HCT116 (cell line): ENCODE measurements around the gene ATP1A1. TPM values are rescaled to one million over a fixed set of nuclear protein-coding genes. Genes with fewer than 3 reads are reported as not detected.

Source experiments
- ATAC-seq: fragments of 200-7000 bp; cut with Tn5 transposase; 2 replicates; pipeline ENCODE4 v1.9.1; 2020; ENCODE audit warnings: mild to moderate bottlenecking, moderate library complexity
- BruUV-seq: library from RNA; stranded (reverse); fragments of 400-500 nt; replicated peaks from 2 replicates; lab custom pipeline; 2021; lab: Mats Ljungman, UMichigan
- CTCF ChIA-PET: fragments of 300-600 bp; sonication (Branson Sonifier 250); formaldehyde crosslinking; loops from one replicate; lab custom pipeline; 2021; ENCODE audit warnings: antibody characterized with exemption; lab: Charles Lee
- POLR2A ChIA-PET: fragments of 300-600, 350-600 bp; sonication (Branson Sonifier 250); formaldehyde crosslinking; loops from one replicate; lab custom pipeline; 2021; ENCODE audit warnings: antibody characterized with exemption; lab: Charles Lee
- RAD21 ChIA-PET, 2 experiments: fragments of 300-600 bp; sonication (Branson Sonifier 250); formaldehyde crosslinking; loops; one replicate each; lab custom pipeline; 2023; ENCODE audit warnings: low total read pairs in 2 of 2; ENCODE audit not compliant: uncharacterized antibody in 2 of 2, unreplicated experiment in 2 of 2, low non-redundant PET in 1 of 2; lab: Charles Lee
- DNase-seq: peaks from one replicate; pipeline ENCODE4 v3.0.0-alpha.2; 2010; ENCODE audit warnings: low read depth, low spot score
- H2AFZ ChIP-seq: fragments of 200-600 bp; shearing (Covaris generic), sonication (generic); 2 replicates; pipeline ENCODE4 v1.6.1; 2017; ENCODE audit warnings: low read depth, mixed run types, mixed read lengths, antibody characterized with exemption, low read length; ENCODE audit not compliant: poor library complexity, severe bottlenecking
- H3K27ac ChIP-seq: 2 replicates; pipeline ENCODE4 v1.5.1; 2012; ENCODE audit warnings: low read depth, low read length
- H3K27me3 ChIP-seq: fragments of 200-600 bp; sonication (generic); 2 replicates; pipeline ENCODE4 v1.6.1; 2016; ENCODE audit warnings: mixed run types, low read length, mixed read lengths; ENCODE audit not compliant: insufficient read depth
- H3K36me3 ChIP-seq, 2 experiments: fragments of 200-500 bp in 1 of 2; fragments of 200-600 bp in 1 of 2; sonication (Bioruptor generic) in 1 of 2; sonication (generic) in 1 of 2; 2 replicates each; pipeline versions ENCODE4 v1.5.1 to v1.6.1; 2014 to 2016; ENCODE audit warnings: low read length in 2 of 2, inconsistent platforms in 1 of 2, mixed read lengths in 1 of 2, mixed run types in 1 of 2; ENCODE audit not compliant: insufficient read depth in 2 of 2, control insufficient read depth in 1 of 2
- H3K4me1 ChIP-seq, 2 experiments: fragments of 200-600 bp in 1 of 2; sonication (generic) in 1 of 2; 2 replicates each; pipeline versions ENCODE4 v1.5.1 to v1.6.1; 2012 to 2017; ENCODE audit warnings: low read length in 2 of 2, inconsistent platforms in 1 of 2, mild to moderate bottlenecking in 1 of 2, mixed read lengths in 1 of 2, mixed run types in 1 of 2, moderate library complexity in 1 of 2; ENCODE audit not compliant: insufficient read depth in 2 of 2, control insufficient read depth in 1 of 2
- H3K4me2 ChIP-seq: fragments of 200-600 bp; sonication (generic); 2 replicates; pipeline ENCODE4 v1.6.1; 2017; ENCODE audit warnings: mixed run types, low read length, mixed read lengths
- H3K4me3 ChIP-seq, 2 experiments: fragments of 200-600 bp in 1 of 2; sonication (generic) in 1 of 2; replicated peaks in 1 of 2; 2 replicates each; pipeline ENCODE4 v1.5.1; 2011 to 2016; ENCODE audit warnings: low read length in 2 of 2, control low read depth in 1 of 2, low read depth in 1 of 2, mild to moderate bottlenecking in 1 of 2, mixed read lengths in 1 of 2, mixed run types in 1 of 2
- H3K79me2 ChIP-seq: fragments of 200-600 bp; sonication (generic); 2 replicates; pipeline ENCODE4 v1.6.1; 2017; ENCODE audit warnings: mild to moderate bottlenecking, mixed run types, low read length, moderate library complexity, mixed read lengths; ENCODE audit not compliant: insufficient read depth
- H3K9ac ChIP-seq: fragments of 200-600 bp; sonication (generic); 2 replicates; pipeline ENCODE4 v1.6.1; 2016; ENCODE audit warnings: low read length, mixed read lengths
- H3K9me2 ChIP-seq: fragments of 200-600 bp; sonication (generic), shearing (Covaris generic); 2 replicates; pipeline ENCODE4 v1.6.1; 2017; ENCODE audit warnings: mixed run types, mild to moderate bottlenecking, moderate library complexity; ENCODE audit not compliant: insufficient read depth
- H3K9me3 ChIP-seq, 2 experiments: fragments of 200-500 bp in 1 of 2; fragments of 200-600 bp in 1 of 2; sonication (Bioruptor generic) in 1 of 2; sonication (generic) in 1 of 2; 2 replicates each; pipeline ENCODE4 v1.6.1; 2014 to 2017; ENCODE audit warnings: low read length in 2 of 2, mixed read lengths in 2 of 2, inconsistent platforms in 1 of 2, low read depth in 1 of 2, mild to moderate bottlenecking in 1 of 2, mixed run types in 1 of 2, moderate library complexity in 1 of 2; ENCODE audit not compliant: control insufficient read depth in 1 of 2, insufficient read depth in 1 of 2
- H4K20me1 ChIP-seq: fragments of 200-600 bp; sonication (generic), shearing (Covaris generic); 2 replicates; pipeline ENCODE4 v1.6.1; 2017; ENCODE audit warnings: mixed run types, mild to moderate bottlenecking, moderate library complexity; ENCODE audit not compliant: insufficient read depth
- ATF3 ChIP-seq: IDR thresholded peaks from 2 replicates; pipeline ENCODE4 v1.6.1; 2012
- CTCF ChIP-seq, 3 experiments: fragments of 200-600 bp in 1 of 3; sonication (generic) in 1 of 3; IDR thresholded peaks in 2 of 3; conservative IDR thresholded peaks in 1 of 3; 2 replicates each; pipeline ENCODE4 v1.5.1; 2012 to 2017; ENCODE audit warnings: low read depth in 2 of 3, low read length in 2 of 3, antibody characterized with exemption in 1 of 3, borderline replicate concordance in 1 of 3, control low read depth in 1 of 3, mild to moderate bottlenecking in 1 of 3, mixed read lengths in 1 of 3, mixed run types in 1 of 3, moderate library complexity in 1 of 3; ENCODE audit not compliant: insufficient read depth in 1 of 3
- EZH2 ChIP-seq: fragments of 200-600 bp; sonication (generic); IDR thresholded peaks from 2 replicates; pipeline ENCODE4 v1.6.1; 2017; ENCODE audit warnings: antibody characterized with exemption, mixed run types
- POLR2A ChIP-seq: IDR thresholded peaks from 2 replicates; pipeline ENCODE4 v1.7.0; 2011; ENCODE audit warnings: borderline replicate concordance; ENCODE audit not compliant: insufficient read depth, insufficient read length; ENCODE audit errors: extremely low read depth
- RAD21 ChIP-seq: IDR thresholded peaks from 2 replicates; pipeline ENCODE4 v1.6.1; 2012; ENCODE audit warnings: low read depth, mild to moderate bottlenecking
- SP1 ChIP-seq: IDR thresholded peaks from 2 replicates; pipeline ENCODE4 v1.6.1; 2012; ENCODE audit warnings: low read depth
- TCF7L2 ChIP-seq: IDR thresholded peaks from 2 replicates; pipeline ENCODE4 v1.7.0; 2011; ENCODE audit warnings: borderline replicate concordance, inconsistent platforms; ENCODE audit not compliant: insufficient read depth, insufficient read length; ENCODE audit errors: extremely low read depth
- YY1 ChIP-seq: IDR thresholded peaks from 2 replicates; pipeline ENCODE4 v1.6.1; 2011; ENCODE audit warnings: low read length, low read depth, moderate library complexity, mild to moderate bottlenecking; ENCODE audit not compliant: insufficient replicate concordance; ENCODE audit errors: extremely low read depth
- ZBTB33 ChIP-seq: IDR thresholded peaks from 2 replicates; pipeline ENCODE4 v1.6.1; 2011; ENCODE audit warnings: mild to moderate bottlenecking, low read length, moderate library complexity; ENCODE audit not compliant: insufficient replicate concordance; ENCODE audit errors: extremely low read depth
- ZFX ChIP-seq: fragments of 450-650 bp; IDR thresholded peaks from 2 replicates; pipeline ENCODE4 v1.6.1; 2017
- ZNF274 ChIP-seq: fragments of 200-500 bp; sonication (Bioruptor generic); IDR thresholded peaks from 2 replicates; pipeline ENCODE4 v1.6.1; 2014; ENCODE audit warnings: mild to moderate bottlenecking, low read depth, low read length, inconsistent platforms
- intact Hi-C: fragments of 100-400 bp; cut with micrococcal nuclease; formaldehyde crosslinking; loops from 2 replicates; pipeline ENCODE4 v1.10.0; 2022
- total RNA-seq: library from RNA; stranded (reverse); gene quantifications from one replicate; pipeline ENCODE4 v1.2.1, GENCODE V29; 2021; ENCODE audit not compliant: unreplicated experiment

The ATP1A1 gene
- total RNA-seq, 1 experiment from 2014 or later, result 290 TPM

DNA sequence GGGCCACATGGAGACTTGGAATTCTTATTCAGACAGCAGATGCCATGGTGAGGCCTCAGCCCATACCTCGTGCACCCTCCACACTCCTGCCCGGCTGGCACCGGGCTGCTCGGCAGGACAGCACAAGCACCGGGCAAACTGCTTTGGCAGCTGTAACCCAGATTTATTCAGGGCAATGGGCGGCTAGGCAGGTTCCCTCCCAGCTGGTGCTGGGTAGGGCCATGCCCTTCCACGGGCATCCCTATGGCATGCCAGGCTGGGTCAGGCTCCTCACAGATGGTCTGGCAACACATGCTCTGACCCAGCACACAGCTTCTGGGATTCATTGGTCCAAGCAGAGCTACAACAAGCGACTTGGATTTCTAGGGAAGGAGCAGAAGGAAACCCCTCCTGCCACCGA lies 53.4 kb downstream of the ATP1A1 start (continued):
- TF ChIP-seq ATF3 (no peak), EZH2 (no peak), ZNF274 (no peak), POLR2A (no peak), SP1 (no peak), TCF7L2 (no peak)

DNA sequence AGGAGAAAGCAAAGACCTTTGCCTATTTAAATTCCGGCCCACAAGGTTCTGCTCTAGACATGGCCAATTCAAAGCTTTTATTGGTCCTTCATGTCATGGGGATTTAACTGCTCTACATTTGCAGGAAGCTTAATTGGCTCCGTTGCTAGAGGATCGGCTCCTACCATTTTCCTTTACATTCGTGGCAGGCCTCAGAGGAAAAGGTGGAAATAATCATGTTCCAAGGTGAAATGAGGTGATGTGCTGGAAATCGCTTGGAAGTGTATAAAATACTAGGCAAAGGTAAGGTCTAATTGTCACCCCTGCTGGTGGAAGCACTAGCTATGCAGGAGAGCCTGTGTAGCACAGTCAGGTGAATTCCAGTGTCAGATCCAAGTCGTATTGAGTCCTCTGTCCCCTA lies 55.5 kb downstream of the ATP1A1 start:
- no peaks in the 10 kb centered on the region for H4K20me1 ChIP-seq
- ChIA-PET RAD21 (no interaction called here), CTCF (no interaction called here), POLR2A (interaction anchor here (2.1 kb wide), 1 partner anchor 10 kb away, joined by 6 read pairs; no protein-coding TSS in a partner anchor)
- H3K9ac ChIP-seq, result no peak overlapping the region
- no peak overlapping the region for H3K4me2 ChIP-seq
- H3K27me3 ChIP-seq, result no peaks in the 10 kb centered on the region
- no peaks in the 10 kb centered on the region for H3K9me3 ChIP-seq
- no peaks in the 10 kb centered on the region for H3K79me2 ChIP-seq
- H3K27ac ChIP-seq, result no peak overlapping the region
- H3K9me2 ChIP-seq, result no peaks in the 10 kb centered on the region
- H3K4me3 ChIP-seq, result no peak overlapping the region
- H3K36me3 ChIP-seq, result no peaks in the 10 kb centered on the region
- intact Hi-C loops, result no loop called here
- no TSS peak for BruUV-seq
- no peaks in the 10 kb centered on the region for H3K4me1 ChIP-seq
- ATAC-seq, result no peak
- TF ChIP-seq EZH2 (no peak), RAD21 (no peak), CTCF (IDR thresholded peaks at IDR 0.05 in 2 of 3, conservative IDR thresholded peaks at IDR 0.05 in 1 of 3; ENCODE audit: borderline replicate concordance in 1 of 3, insufficient read depth in 1 of 3, low read depth in 2 of 3, low read length in 2 of 3) (no peak), ZBTB33 (no peak), YY1 (no peak), ZFX (no peak)
- H2AFZ ChIP-seq, result no peak overlapping the region
- no peak for DNase-seq
